ENCODE data around the gene FBXO8.

The FBXO8 gene

DNA sequence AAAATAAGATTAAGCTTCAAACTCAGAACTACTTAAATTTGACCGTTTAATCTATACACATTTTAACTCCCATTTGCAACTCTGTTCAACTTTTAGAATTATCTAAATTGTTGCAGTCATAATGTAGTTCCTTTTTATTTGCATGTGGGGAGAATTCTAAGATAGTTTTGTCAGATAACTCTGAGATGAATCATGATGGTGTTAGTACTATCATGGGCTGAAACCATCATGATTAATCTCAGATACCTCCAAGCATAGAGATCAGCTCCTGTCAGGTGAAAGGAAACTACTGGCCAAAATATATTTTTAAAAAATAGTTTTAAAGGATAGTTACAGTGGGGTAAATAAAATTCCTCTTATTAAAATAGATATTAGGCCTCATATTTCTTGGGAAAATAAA, 39.0 kb downstream of the FBXO8 start:
- no peak for DNase-seq (ENCODE audit: low spot score)

GRCh38 chr4:174241162-174241561, 42.3 kb downstream of the FBXO8 start:
- no peak for DNase-seq (ENCODE audit: low spot score)

- no peak for DNase-seq (ENCODE audit: low spot score)
Measured at GRCh38 chr4:174236359-174236758, 47.1 kb downstream of the FBXO8 start.

- no peak for DNase-seq (ENCODE audit: low spot score)
Measured at GRCh38 chr4:174230680-174231079, 52.8 kb downstream of the FBXO8 start.

GRCh38 chr4:174230148-174230547, 53.3 kb downstream of the FBXO8 start:
- DNase-seq (ENCODE audit: low spot score): no peak

DNA sequence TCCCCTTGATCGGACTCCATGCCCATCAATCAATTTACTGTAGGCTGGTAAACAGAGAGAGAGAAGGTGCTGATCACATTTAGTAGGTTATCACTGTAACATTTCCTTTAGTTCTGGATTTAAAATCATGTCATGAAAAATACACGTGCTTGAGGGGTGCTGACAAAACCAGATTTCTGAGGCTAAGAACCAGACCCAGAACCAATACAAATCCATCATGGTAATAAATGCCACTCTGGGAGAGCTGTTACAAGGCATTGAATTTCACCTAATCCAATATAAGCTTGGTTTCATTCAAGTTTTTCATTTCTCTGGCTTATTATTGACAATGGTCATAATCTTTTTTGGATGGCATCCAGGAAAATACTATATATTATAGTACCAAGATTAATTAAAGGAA, 54.5 kb downstream of the FBXO8 start:
- DNase-seq (ENCODE audit: low spot score): no peak

- no peak for DNase-seq (ENCODE audit: low spot score)
Measured at GRCh38 chr4:174225349-174226049, 58.0 kb downstream of the FBXO8 start.

DNA sequence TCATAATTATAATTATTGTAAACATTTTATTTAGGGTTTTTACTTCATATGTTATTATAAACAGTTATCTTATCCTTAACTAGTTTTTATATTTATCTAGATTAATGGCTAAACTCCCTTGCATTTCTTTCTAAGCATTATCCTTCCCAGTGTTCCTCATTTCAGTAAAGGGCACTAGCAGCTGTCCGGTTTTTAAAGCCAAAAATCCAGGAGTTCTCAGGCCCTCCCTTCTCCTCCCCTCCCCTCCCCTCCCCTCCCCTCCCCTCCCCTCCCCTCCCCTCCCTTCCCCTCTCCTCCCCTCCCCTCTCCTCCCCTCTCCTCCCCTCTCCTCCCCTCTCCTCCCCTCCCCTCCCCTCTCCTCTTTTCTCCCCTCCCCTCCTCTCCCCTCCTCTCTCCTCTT, 58.9 kb downstream of the FBXO8 start:
- DNase-seq (ENCODE audit: low spot score): no peak

DNA sequence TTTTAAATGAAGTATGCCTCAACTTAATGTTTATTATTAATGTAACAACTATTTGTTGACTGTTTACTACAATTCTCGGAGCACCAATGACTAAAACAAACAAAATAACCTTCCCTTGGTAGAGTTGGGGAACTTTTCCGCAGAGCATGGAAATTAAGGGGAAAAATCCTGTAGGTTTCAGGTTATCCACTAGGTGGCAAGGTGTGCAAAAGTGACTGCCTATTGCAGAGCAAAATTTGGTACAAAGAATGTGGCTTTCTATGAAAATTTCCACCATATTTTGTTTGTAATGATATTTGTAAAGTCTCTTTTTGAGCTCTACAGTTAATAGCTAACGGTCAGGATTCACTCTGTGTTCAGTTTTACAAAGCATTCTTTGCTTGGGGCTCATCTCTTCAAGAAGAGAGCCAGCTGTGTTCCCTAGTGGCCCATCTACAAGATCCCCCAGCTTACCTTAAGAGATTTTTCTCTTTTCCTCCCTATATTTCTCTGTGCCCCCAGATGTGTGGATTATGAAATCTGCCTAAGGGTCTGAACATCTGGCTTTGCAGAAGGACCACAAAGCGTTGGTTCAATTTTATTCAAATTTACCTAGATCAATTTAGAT, 61.1 kb downstream of the FBXO8 start:
- no peak for DNase-seq (ENCODE audit: low spot score)

DNA sequence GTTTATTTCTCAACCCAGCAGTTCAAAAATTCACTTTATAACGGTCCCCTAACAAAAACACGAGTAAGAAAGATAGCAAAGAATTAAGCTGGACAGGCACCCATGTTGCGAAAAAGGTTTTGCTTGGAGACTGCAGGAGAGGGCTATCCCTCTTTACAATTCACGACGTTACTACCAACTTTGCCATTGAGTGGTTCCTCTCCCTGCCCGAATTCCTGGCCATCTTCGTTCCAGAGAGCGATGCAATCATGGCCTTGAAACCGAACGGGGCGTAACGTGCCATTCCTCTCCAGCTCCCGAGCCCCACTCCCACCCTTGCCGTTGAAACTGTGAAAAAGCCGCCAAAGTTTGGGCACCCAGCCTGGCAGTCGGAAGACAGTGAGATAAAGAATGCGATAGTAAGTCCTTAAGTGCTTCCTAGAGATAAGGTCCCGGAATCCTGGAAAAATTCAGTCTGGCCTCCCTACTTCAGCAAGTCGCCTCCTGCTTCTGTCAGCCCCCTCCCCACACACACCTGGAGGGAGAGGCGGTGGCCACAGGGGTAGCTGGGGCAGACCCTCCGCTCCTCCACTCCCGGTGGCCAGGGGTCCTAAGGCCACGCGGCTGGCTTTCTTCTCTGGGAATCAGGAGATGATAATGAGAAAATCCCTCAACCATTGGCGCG, 65.2 kb downstream of the FBXO8 start:
- DNase-seq (ENCODE audit: low spot score): no peak

- DNase-seq (ENCODE audit: low spot score): no peak
Measured at GRCh38 chr4:174217273-174218126, 66.0 kb downstream of the FBXO8 start.

DNA sequence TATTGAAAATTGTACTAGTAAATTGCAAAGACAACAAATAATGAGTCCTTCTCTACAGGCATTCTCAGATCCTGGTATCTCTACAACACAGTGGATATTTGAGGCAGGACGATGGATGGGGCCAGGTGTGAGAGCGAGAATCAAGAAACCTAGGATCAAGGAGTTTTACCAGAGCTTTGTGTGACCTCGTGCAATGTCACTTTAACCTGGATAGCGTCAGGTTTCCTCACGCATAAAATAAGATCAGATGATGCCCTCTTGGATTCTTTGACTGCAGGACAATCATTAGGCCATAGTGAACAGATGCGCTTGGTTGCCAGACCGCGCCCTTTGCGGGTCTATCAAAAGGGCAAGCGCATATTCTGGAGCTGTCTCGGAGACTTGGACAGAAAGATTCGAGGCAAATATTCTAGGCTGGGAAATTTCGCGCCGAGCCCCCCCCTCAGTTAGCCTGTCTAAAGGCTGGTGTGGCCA, 66.6 kb downstream of the FBXO8 start:
- DNase-seq (ENCODE audit: low spot score): no peak

DNA sequence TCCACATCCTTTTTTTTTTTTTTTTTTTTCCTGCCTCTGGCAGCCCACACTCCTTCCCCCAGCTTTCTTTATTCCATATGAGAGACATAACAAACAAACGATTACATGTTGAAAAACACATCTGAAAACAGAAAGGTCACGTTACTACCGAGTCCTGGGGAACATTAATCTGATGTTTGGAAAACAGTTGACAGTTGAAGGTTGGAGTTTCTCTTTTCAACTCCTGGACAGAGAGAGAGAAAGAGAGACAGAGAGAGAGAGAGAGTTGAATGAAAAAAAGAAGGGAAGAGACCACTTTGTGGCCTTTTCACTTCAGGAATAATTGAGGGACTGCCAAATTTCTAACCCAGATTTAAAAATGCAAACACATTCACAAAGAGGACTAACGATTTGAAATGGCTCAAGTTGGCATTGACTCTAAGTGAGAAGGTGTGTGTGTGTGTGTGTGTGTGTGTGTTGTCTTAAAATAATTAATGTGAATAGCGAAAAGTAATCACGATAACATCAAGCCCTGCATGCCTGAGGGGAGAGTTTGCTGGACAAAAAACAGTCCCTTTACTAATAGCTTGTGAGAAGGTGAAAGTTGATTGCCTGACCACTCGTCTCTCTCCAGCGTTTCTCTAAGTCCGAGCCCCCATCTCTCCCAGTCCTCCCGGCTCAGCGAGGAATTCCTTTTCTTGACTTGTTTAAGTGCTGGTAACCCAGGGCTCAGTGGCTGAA, 67.3 kb downstream of the FBXO8 start:
- DNase-seq (ENCODE audit: low spot score): no peak

GRCh38 chr4:174215057-174215456, 68.4 kb downstream of the FBXO8 start:
- DNase-seq (ENCODE audit: low spot score): no peak

- DNase-seq (ENCODE audit: low spot score): no peak
Measured at GRCh38 chr4:174214101-174214878, 69.2 kb downstream of the FBXO8 start.

DNA sequence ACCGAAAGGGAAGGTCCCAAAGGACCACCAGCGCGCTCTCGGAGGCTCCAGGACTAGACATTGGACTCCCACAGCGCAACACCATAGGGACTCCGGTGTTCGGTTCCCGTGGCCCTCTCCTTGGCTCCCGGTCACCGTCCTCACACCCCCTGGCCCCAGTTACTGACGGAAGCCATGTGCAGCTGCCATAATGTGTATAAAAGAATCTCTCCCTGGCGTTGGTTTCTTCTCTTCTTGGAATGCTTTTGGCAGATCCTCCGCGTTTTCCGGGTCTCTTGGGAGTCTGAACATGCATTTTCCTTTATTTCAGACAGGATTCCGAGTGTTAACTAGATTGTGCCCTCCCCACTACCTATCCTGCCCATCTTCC, 69.8 kb downstream of the FBXO8 start:
- DNase-seq (ENCODE audit: low spot score): no peak

DNA sequence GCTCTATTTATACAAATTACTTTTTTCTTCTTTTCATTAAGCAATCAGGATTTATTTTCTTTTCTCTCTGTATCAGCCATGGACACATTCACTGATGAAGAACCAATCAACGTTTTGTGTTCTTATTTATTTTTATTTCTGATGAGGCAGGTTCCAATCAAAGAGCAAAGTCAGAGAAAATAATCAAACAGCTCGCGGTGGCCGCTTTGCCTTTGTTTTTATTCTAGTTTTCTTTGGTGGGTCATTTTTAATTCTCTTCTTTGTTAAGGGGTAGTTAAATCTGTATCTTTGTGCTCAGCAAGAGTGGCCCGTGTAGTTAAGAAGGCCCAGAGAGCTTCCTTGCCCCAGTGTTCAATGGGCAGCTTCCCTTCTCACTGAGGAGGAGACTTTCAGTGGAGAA, 71.4 kb downstream of the FBXO8 start:
- DNase-seq (ENCODE audit: low spot score): no peak

DNA sequence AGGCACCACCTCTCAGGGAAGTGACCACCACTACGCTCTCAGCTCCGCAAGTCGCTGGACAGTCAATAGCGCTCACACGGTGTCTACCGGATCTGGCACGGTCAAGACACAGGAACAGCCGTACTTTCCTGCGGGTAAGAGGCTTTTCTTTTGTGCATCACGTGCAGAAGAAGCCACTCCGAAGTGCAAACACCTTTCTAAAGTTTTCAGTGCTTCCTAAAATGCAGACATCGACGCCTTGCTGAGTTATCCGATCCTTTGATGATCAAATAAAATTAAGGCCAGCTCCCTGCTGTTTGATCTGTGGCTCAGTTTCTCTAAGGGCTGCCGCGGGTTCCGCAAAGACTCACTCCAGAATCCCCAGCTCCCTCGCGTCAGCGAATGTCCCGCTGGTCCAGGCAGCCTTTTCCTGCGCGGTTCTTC, 71.8 kb downstream of the FBXO8 start:
- DNase-seq (ENCODE audit: low spot score): no peak

DNA sequence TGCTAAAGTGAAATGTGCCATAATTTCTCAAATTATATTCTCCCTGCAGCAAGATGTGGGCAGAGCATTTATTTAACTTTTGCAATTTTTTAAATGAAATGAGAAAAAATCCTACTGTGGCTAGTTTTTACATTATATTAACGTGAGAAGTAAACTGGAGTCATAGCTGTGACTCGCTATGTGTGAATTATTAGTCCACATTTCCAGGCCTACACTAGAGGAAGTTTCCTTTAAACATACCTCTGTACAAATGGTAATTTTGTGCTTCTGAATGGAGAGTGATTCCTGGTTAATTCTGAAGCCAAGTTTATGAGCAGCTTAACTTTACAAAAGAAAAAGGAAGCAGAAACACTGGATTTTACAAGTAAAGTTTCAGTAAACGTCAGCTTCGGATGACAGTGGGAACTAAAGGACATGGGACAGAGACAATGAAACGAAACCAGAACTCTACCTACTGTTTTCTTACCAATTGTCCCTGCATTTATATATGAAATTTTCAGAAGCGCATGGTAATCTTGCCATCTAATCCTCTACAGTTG, 72.4 kb downstream of the FBXO8 start:
- DNase-seq (ENCODE audit: low spot score): no peak

GRCh38 chr4:174210354-174210753, 73.1 kb downstream of the FBXO8 start:
- DNase-seq (ENCODE audit: low spot score): no peak

DNA sequence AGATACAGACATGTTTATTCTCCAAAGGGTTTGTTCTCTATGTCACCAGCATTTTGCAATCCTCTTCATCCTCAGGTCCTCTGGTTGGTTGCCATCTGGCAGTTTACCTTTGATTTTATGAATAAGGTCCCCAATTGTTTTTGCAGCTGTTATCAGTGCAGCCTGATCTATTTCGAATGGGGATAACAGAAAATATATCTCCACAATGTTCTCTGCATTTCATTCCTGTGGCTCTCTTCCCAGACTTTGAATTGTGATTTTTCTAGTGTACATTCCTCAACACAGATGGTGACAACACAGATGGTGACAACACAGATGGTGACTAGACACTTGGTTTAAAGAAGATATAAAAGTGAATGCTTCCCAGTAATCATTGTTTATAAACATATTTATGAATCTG, 74.1 kb downstream of the FBXO8 start:
- no peak for DNase-seq (ENCODE audit: low spot score)

All from kidney capillary endothelial cell (primary cell).